Activated CD4-positive, alpha-beta T cell treated with anti-CD3 and anti-CD28 coated beads, Interleukin-2, Interleukin-4, amounts not matched to agents 100 ng/mL and 50 ng/mL, durations not matched to agents 16 hours and 8 hours (primary cell): ENCODE data around the gene MRTFA.
"Not testable (repeated sequence)": the region's sequence is repeated elsewhere in the genome, so short reads cannot be mapped to it uniquely, and the experiment has no call there.

Experiments
- DNase-seq: peaks from one replicate; pipeline ENCODE4 v3.0.0-alpha.2; 2020; ENCODE audit warnings: low spot score

MRTFA gene

GRCh38 chr22:40521046-40521445 is 115.5 kb downstream of the MRTFA start:
- no peak for DNase-seq

GRCh38 chr22:40520562-40520961 is 116.0 kb downstream of the MRTFA start:
- no peak for DNase-seq

GRCh38 chr22:40519948-40520331 is 116.6 kb downstream of the MRTFA start:
- no peak for DNase-seq

- peak; percentile 64 for DNase-seq
Observed at GRCh38 chr22:40519284-40519947, 117.1 kb downstream of the MRTFA start.

GRCh38 chr22:40518840-40519239 is 117.7 kb downstream of the MRTFA start:
- DNase-seq: no peak

- no peak for DNase-seq
Observed at GRCh38 chr22:40517631-40518030, 118.9 kb downstream of the MRTFA start.

GRCh38 chr22:40516416-40516815 is 120.1 kb downstream of the MRTFA start:
- DNase-seq: no peak

- DNase-seq: no peak
Observed at GRCh38 chr22:40512426-40513136, 123.9 kb downstream of the MRTFA start.

GRCh38 chr22:40511604-40512003 is 124.9 kb downstream of the MRTFA start:
- no peak for DNase-seq

- no peak for DNase-seq
Observed at GRCh38 chr22:40510631-40511364, 125.7 kb downstream of the MRTFA start.

GRCh38 chr22:40509401-40510134 is 127.0 kb downstream of the MRTFA start:
- no peak for DNase-seq

GRCh38 chr22:40508046-40508445 is 128.5 kb downstream of the MRTFA start:
- DNase-seq: not testable (repeated sequence)

GRCh38 chr22:40507491-40507890 is 129.0 kb downstream of the MRTFA start:
- DNase-seq: no peak

GRCh38 chr22:40506762-40507161 is 129.8 kb downstream of the MRTFA start:
- no peak for DNase-seq

GRCh38 chr22:40504285-40505249 is 132.0 kb downstream of the MRTFA start:
- DNase-seq: no peak

- no peak for DNase-seq
Observed at GRCh38 chr22:40502919-40503318, 133.6 kb downstream of the MRTFA start.

GRCh38 chr22:40500465-40500786 is 136.1 kb downstream of the MRTFA start:
- not testable (repeated sequence) for DNase-seq

- DNase-seq: peak; percentile 46
Observed at GRCh38 chr22:40499209-40499623, 137.3 kb downstream of the MRTFA start.

- DNase-seq: no peak
Observed at GRCh38 chr22:40498420-40499208, 137.9 kb downstream of the MRTFA start.

GRCh38 chr22:40493441-40493840 is 143.1 kb downstream of the MRTFA start:
- no peak for DNase-seq
